Erythroblast (primary cell): ENCODE data around the gene SORCS3.

ENCODE experiments used
- GATA1 ChIP-seq: IDR thresholded peaks from 2 replicates; pipeline ENCODE4 v1.6.1; 2011; ENCODE audit warnings: low read depth, mild to moderate bottlenecking, control low read depth, low read length, moderate library complexity
- POLR2A ChIP-seq: IDR thresholded peaks from 2 replicates; pipeline ENCODE4 v1.6.1; 2011; ENCODE audit warnings: mild to moderate bottlenecking, low read length

DNA sequence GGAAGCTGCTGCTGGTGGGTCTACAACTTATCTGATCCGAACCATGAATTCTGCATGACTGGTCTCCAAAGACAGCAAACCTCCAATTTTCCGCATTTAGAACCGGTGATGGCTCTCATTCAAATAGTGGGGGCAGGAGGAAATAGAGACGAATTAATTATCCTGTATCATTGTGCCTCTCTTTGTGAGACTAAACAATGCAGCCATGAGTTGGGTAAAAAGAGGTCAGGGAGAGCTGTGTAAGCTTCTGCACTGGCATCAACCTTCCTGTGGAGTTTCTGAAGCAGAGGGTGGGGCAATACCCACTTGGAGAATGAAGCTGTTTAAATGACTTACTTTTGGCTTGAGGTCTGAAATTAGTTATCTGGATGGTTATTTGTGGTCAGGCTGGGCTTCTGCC is 266.4 kb downstream of the SORCS3 start:
- TF ChIP-seq POLR2A (no peak), GATA1 (no peak)
